Lower lobe of right lung (tissue), 2 donors: ENCODE data around the gene TNFRSF6B. TPM values are rescaled to one million over a fixed set of nuclear protein-coding genes. Genes with fewer than 3 reads are reported as not detected.

Experiments used
- ATAC-seq, 2 donors: fragments of 200-7000 bp; cut with Tn5 transposase; one replicate each; pipeline ENCODE4 v1.9.1; 2020 to 2022; ENCODE audit warnings: mild to moderate bottlenecking in 2 of 2, moderate library complexity in 2 of 2
- DNase-seq: peaks from one replicate; pipeline ENCODE4 v3.0.0-alpha.2; 2020
- H3K27ac ChIP-seq: fragments of 200-600 bp; one replicate; pipeline ENCODE4 v1.8.0; 2022
- H3K27me3 ChIP-seq: fragments of 200-600 bp; one replicate; pipeline ENCODE4 v1.8.0; 2022; ENCODE audit warnings: low read depth
- H3K36me3 ChIP-seq: fragments of 200-600 bp; one replicate; pipeline ENCODE4 v1.8.0; 2022; ENCODE audit warnings: mild to moderate bottlenecking
- H3K4me1 ChIP-seq: fragments of 200-600 bp; one replicate; pipeline ENCODE4 v1.8.0; 2022
- H3K4me3 ChIP-seq: fragments of 200-600 bp; one replicate; pipeline ENCODE4 v1.8.0; 2022; ENCODE audit warnings: mild to moderate bottlenecking
- H3K9me3 ChIP-seq: fragments of 200-600 bp; one replicate; pipeline ENCODE4 v1.8.0; 2022
- CTCF ChIP-seq: fragments of 200-600 bp; IDR thresholded peaks from one replicate; pipeline ENCODE4 v1.8.0; 2022; ENCODE audit warnings: antibody characterized with exemption, mild to moderate bottlenecking
- intact Hi-C: fragments of 100-400 bp; cut with DNase I; formaldehyde crosslinking; loops from one replicate; pipeline ENCODE4 v1.11.0; 2022
- total RNA-seq: library from RNA; stranded (reverse); fragmentation: NEBNext Ultra II Directional; extraction: Animal tissue kit (Norgen Biotek cat#: 25700); gene quantifications from one replicate; pipeline ENCODE4 v1.2.1, GENCODE V29; 2021
- donor health status: DM: no; HTN: yes; CAD: no; lungs with severe emphysema.

The TNFRSF6B gene
- total RNA-seq, 1 donor from 2014 or later: 5.3 TPM

GRCh38 chr20:63743210-63743970 lies 46.9 kb downstream of the TNFRSF6B start:
- Histone ChIP-seq H3K9me3 (no peaks in the 10 kb centered on the region), H3K4me1 (peaks cover 23% of the 10 kb centered on the region), H3K4me3 (no peak overlapping the region), H3K36me3 (peaks cover 36% of the 10 kb centered on the region), H3K27ac (no peak overlapping the region), H3K27me3 (no peaks in the 10 kb centered on the region)
- DNase-seq (no peak), ATAC-seq (no peak)
- TF ChIP-seq CTCF: no peak
- intact Hi-C loops: no loop called here

DNA sequence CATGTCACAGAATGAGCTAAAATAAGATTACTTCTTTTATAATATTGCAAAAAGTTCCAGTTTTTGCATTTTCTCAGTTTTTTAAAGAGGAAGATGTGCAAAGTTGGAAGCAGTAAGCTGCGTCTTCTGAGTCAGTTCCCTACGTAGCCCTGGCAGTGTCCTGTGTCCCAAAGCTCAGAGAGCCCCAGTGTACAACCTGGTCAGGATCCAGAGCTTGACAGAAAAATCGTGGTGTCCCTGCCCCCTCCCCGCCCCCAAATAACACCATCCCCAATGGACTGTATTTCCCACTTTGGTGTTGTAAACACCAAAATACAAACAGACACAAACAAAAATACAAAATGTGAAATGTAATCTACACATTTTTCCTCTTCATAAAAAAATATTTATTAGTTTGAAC lies 47.7 kb downstream of the TNFRSF6B start:
- no peaks in the 10 kb centered on the region for H3K9me3 ChIP-seq
- peaks cover 15% of the 10 kb centered on the region for H3K4me1 ChIP-seq
- intact Hi-C loops: no loop called here
- H3K36me3 ChIP-seq: peaks cover 36% of the 10 kb centered on the region
- no peak overlapping the region for H3K27ac ChIP-seq
- no peak for ATAC-seq
- no peak for DNase-seq
- no peak overlapping the region for H3K4me3 ChIP-seq
- TF ChIP-seq CTCF: no peak
- no peaks in the 10 kb centered on the region for H3K27me3 ChIP-seq

DNA sequence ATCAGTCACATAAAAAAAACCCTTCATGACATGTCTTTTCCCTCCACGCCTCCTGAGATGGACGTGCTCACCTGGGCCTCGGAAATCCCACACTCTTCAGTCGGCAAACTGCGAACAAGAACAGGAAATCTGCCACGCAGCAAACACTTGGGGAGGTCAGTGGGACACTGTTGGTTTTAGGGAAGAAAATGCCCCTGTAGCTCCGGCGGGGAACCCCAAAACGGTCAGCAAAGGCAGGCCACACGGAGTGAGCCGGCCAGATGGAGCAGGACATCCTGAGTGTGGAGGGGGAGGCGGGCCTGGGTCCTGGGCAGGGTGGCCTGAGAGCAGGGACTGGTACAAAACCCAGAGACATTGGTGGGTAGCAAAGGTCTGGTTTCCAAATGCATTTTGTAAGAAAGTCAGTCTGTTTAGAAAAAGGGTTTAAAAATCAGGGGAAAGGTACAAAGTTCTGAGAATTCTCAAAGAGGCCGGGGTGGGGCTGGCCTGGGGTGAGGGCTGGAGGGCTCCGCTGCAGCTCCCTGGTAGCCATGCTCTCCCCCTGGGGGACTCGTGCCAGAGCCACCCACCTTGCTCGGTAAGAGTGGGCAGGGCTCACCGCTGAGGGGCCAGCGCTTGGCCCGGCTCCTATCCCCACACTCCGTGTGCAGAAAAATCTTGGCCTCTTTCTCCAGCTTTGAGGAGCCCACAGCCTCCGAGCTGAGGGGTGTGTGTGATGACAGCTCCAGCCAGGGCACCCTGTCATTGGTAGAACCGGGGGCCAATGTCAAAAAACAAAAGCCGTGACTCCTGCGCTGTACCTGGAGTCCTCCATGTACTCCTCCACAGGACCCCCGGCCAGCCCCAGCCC lies 48.3 kb downstream of the TNFRSF6B start:
- no peaks in the 10 kb centered on the region for H3K9me3 ChIP-seq
- ATAC-seq (no peak), DNase-seq (no peak)
- no peak overlapping the region for H3K4me3 ChIP-seq
- peaks cover 14% of the 10 kb centered on the region for H3K4me1 ChIP-seq
- H3K27me3 ChIP-seq: no peaks in the 10 kb centered on the region
- peaks cover 36% of the 10 kb centered on the region for H3K36me3 ChIP-seq
- TF ChIP-seq CTCF: no peak
- H3K27ac ChIP-seq: no peak overlapping the region
- intact Hi-C loops: no loop called here

- TF ChIP-seq CTCF: no peak
- intact Hi-C loops: no loop called here
Observed at GRCh38 chr20:63745424-63745805, 49.0 kb downstream of the TNFRSF6B start.

GRCh38 chr20:63745961-63746731 lies 49.7 kb downstream of the TNFRSF6B start:
- intact Hi-C loops: no loop called here
- no peak for ATAC-seq
- H3K27me3 ChIP-seq: no peaks in the 10 kb centered on the region
- no peak overlapping the region for H3K4me3 ChIP-seq
- H3K27ac ChIP-seq: no peak overlapping the region
- DNase-seq: no peak
- no peaks in the 10 kb centered on the region for H3K9me3 ChIP-seq
- peaks cover 36% of the 10 kb centered on the region for H3K36me3 ChIP-seq
- H3K4me1 ChIP-seq: peaks cover 11% of the 10 kb centered on the region
- no peak for TF ChIP-seq CTCF

More at GRCh38 chr20:63745424-63745805, 49.0 kb downstream of the TNFRSF6B start:
- H3K4me1 ChIP-seq: peaks cover 14% of the 10 kb centered on the region
- H3K4me3 ChIP-seq: no peak overlapping the region
- H3K9me3 ChIP-seq: no peaks in the 10 kb centered on the region
- peaks cover 36% of the 10 kb centered on the region for H3K36me3 ChIP-seq
- no peaks in the 10 kb centered on the region for H3K27me3 ChIP-seq
- ATAC-seq (no peak), DNase-seq (no peak)
- no peak overlapping the region for H3K27ac ChIP-seq
